Measurements from ENCODE around the gene ATAD3A.
"Not testable (repeated sequence)": the region's sequence is repeated elsewhere in the genome, so short reads cannot be mapped to it uniquely, and the experiment has no call there.

The ATAD3A gene

DNA sequence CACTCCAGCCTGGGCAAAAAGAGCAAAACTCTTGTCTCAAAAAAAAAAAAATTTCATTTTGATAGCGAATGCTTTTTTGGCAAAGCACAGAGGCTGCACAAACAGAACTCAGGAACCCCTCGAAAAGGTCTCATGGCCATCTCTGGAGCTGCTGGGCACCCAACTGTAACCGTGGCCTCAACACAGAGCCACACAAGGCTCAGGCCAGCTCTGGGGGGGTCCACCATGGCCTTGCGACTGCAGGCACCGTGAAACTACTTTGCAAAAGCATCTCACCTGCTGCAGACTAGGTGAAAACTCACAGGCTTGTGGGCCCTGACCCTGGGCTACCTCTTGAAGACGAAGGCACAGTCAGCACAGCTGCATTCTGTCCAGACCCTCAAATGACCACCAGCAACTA, 44.5 kb downstream of the ATAD3A start:
- no peak for DNase-seq (ENCODE audit: low read depth)

DNA sequence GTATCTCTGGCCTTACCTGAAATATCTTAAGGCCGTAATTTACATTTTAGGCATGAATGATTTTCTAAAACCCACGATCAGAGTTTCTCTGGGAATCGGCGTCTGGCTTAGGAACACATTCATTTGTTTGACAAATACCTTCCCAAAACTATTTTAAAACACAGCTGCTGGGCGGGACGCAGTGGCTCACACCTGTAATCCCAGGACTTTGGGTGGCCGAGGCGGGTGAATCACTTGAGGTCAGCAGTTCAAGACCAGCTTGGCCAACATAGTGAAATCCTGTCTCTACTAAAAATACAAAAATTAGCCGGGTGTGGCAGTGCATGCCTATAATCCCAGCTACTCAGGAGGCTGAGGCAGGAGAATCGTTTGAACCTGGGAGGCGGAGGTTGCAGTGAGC, 45.0 kb downstream of the ATAD3A start:
- DNase-seq (ENCODE audit: low read depth), result not testable (repeated sequence)

DNA sequence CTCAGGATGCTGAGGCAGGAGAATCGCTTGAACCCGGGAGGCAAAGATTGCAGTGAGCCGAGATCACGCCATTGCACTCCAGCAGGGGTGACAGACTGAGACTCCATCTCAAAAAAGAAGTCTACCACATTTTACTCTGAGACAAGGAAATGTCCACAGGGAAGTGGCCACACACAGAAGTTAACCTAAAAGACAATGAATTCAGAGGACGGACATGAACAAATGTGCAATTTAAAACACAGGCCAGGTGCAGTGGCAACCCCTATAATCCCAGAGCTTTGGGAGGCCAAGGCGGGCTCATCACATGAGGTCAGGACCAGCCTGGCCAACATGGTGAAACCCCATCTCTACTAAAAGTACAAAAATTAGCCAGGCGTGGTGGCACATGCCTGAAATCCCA, 45.7 kb downstream of the ATAD3A start:
- not testable (repeated sequence) for DNase-seq (ENCODE audit: low read depth)

DNA sequence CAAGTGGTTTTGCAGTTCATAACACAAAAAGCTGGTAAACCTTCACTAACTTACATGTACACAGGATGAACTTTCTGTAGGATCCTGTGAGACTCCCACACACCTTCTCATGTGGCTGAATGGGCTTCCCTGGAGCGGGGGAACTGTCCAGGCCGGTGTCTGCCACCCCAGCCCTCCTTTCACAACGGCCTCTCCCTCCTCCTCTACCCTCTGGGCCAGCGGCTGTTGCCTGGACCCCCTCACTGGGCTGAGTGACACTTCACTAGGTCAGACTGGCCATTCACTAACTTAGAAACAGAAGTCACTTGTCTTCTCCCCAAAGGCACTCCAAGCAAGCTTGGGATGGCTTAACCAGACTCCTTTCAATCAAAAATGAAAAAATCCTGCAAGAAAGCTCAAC, 46.6 kb downstream of the ATAD3A start:
- no peak for DNase-seq (ENCODE audit: low read depth)

DNA sequence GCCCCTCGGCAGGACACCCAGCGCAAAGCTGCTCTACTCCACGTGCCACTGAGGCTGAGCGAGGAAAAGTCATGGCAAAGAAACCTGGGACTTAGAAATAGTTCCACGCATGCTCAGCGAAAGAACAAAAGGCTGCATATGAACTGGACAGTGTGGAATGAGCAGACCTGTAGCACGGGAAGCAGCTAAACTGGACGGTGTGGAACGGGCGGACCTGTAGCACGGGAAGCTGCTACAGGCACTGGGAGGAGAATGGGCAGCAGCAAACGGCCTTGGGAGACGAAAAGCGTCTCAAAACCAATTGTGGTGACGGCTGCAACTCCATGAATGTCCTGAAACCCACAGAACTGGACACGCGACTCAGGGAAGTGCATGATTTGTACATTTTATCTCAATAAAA, 47.1 kb downstream of the ATAD3A start:
- DNase-seq (ENCODE audit: low read depth), result no peak

DNA sequence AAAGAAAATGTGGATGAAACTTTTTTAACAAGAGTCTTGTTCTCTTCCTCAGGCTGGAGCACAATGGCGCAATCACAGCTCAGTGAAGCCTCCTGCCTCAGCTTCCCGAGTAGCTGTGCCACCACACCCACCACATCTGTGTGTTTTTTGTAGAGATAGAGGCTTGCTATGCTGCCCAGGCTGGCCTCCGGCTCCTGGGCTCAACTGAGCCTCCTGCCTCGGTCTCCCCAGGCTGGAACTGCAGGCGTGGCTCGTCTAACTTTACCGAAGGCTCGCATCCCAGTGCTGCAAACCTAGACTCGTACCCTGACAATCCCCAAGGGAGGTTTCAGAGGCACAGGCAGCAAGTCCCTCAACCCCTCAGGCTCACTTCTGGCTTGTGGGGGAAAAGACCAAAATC, 48.2 kb downstream of the ATAD3A start:
- no peak for DNase-seq (ENCODE audit: low read depth)

DNA sequence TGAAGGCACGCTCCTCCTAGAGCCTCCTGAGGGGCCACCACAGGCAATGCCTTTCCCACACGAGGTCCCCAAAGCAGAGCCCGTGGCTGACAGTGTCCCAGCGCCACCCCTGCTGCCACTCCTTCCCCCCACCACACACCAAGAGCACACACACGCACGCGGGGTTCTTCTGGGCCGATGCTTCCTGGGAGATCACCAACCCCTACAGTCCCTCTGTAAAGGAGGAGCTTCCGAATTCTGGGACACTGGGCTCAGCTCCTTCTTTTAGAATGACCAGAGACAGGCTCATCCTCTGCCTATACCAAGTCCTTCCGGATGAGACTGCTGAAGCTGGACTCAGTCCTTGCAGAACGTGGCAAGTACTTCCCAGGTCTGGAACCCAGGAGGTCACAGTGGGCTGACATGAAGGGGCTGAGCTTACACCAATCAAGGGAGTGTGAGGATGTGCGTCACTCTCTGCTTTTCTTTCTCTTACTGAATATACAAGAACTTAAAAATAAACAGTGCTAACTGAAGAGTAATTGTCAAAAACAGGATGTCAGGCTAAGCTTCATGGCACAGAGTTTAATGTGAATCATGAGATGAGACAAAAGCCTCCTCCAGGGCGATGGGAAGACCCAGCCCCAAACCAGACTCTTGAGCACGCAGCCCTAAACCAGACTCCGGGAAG, 50.0 kb downstream of the ATAD3A start:
- DNase-seq (ENCODE audit: low read depth), result no peak

DNA sequence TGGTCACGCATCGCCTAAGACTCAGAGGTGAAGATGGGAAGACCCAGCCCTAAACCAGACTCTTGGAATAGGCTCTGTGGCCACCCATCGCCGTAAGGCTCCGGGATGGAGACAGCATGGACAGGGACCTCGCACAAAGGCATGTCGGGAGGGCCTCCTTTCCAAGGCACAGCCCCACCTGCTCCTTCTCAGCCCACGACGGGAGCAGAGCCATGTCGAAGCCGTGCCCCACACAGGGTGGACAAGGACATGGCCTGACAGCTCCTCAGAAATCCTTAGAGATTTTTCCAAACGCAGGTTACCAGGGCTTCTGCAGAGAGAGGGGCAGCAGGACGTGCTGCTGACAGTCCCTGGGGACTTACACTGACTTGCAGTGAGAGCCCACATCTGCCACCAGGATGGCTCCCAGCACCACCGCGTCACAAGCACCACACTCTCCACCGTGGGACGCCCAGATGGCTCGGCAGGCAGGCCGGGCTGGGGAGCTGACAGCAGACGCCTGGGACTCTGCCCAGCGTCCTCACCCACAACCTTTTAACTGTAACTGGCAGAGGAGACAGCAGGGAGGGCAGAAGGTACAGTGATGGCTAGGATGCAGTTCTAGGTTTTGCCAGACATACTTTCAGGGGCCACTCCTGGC, 50.7 kb downstream of the ATAD3A start:
- no peak for DNase-seq (ENCODE audit: low read depth)

DNA sequence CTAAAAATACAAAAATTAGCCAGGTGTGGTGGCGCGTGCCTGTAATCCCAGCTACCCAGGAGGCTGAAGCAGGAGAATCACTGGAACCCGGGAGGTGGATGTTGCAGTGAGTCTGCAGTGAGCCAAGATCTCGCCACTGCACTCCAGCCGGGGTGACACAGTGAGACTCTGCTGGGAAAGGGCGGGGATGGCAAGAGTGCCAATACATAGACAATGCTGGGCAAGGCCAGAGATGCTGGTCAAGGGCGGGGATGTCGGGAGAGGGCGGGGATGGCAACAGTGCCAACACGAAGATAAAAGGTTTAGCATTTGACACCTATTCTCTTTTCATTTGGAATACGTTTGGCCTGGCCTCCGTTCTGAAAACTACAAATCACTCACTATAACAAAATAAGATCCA, 51.7 kb downstream of the ATAD3A start:
- no peak for DNase-seq (ENCODE audit: low read depth)

DNA sequence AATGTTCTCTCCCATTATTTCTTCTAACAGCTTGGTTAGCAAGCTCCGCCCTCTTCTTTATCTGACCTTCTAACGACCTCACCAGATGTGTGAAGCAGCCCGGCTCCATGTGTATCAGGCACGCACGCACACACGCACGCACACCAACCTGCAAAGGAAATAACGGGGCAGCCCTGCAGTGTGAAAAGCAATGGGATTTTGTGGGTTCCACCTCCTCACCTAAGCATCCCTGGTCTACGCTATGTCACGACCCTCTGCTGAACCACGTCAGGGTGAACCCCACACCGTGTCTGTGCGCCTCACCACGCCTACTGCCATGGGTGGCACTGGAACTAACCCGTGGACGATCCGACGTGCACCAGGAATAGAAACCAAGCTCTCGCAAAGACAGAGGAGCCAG, 52.3 kb downstream of the ATAD3A start:
- DNase-seq (ENCODE audit: low read depth), result no peak

DNA sequence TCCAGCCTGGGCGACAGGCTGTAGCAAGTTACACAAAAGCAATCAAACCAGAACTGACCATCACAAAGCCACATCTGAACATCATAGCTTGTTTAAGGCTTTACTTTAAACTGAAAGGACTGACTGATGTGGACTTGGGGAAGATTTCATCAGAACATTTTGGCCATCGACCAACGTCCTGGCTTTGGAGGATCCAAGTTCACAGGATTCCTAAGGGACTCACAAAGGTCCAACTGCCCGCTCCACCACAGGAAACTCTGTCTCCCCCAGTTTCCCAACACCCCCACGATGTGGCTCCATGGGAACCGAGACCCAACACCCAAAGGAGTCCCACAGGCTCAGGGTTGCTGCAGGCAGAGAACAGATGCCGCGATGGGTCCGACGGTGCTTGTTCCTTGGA, 53.4 kb downstream of the ATAD3A start:
- DNase-seq (ENCODE audit: low read depth), result no peak

DNA sequence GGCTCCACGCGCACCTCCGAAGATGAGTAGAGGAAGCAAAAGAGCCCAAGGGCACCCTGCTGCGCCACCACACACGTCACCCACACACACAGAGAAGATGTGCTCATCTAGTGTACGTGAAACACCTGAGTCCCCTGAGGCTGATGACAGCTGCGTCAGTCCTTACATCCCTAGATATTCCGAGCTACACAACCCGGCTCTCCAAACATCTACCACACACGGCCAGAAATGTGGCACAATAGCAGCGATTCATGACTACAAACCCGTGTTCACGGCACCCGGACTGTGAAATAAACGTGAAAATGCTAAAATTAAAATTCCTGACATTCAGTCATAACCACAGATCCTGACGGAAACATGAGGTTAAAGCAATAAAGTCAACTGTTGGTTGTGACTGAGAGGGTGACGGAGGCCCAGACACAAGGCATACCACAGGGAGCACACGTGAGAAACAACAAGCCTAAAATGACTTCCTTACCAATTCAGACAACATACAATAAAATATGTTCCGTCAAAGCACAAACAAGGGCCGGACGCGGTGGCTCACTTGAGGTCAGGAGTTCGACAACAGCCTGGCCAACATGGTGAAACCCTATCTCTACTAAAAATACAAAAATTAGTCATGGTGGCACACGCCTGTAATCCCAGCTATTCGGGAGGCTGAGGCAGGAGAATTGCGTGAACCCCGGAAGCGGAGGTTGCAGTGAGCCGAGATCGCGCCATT, 55.4 kb downstream of the ATAD3A start:
- no peak for DNase-seq (ENCODE audit: low read depth)

DNA sequence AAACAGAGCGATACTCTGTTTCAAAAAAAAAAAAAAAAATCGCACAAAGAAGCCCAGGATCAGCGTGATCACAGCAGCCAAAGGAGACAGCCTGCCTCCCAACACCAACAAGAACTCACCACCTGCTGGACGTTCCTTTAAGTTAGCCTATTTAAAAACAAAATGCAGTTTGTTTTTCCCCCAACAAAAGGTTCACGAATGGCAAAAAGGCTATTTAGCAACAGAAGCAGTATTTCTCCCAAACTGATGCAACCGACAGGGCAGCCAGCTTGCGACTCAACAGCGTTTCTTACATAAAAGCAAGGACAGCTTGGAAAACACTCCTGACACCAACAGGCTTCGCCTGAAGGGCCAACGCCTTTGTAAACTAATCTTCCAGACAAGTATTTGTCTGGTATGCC, 55.9 kb downstream of the ATAD3A start:
- no peak for DNase-seq (ENCODE audit: low read depth)

DNA sequence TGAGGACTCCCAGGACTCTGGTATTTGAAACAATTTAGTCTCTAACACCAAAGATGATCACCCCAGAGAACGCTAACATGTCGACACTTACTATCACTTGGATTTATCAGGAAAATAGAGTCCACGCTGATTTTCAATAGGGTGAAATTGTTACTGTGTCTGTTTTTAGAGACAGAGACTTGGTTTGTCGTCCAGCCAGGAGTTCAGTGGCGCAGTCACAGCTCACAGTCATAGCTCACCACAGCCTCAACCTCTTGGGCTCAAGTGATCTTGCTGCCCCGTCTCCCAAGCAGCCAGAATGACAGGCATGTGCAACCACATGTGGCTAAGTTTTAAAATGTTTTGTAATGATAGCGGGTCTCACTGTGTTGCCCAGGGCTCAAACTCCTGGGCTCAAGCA, 57.4 kb downstream of the ATAD3A start:
- DNase-seq (ENCODE audit: low read depth), result no peak

DNA sequence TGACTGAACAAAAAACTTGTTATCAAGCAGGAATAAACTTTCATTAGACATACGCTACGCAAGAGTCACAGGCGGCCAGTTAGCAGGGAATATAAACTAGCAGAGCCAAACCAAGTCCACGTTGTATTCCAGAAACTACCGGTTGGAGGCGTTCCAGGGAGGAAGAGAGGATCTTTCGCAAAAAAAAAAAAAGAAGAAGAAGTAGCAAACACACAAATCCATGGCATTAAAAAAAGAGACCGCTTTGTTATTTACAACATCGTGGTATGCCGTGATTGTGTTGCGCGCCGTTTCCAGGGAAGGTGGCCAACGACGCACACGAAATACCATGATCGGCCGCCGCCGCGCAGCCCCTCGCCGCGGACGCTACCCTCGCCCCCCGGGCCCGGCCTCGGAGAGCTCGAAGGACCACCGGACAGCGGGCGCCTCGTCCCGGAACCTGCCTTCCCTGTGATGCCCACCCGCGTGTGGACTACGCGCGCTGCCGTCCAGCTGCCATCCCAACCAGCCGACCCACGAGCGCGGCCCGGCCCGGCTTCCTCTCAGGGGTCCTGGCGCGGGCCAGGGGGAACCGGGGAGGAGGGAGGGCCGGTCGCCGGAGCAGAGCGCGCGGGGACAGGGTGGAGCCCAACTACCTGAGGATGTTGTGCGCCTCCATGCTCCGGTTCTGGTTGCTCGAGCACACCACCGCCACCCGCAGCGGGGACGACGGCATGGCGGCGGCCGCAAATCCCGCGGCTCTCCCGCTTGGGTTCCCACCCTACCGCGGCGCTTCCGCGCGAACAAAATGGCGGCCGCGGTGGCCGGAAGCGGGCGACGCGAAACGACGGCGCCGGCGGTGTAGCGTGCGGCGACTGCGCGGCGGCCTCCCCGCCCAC, 62.1 kb downstream of the ATAD3A start:
- DNase-seq (ENCODE audit: low read depth), result peak; percentile 34

DNA sequence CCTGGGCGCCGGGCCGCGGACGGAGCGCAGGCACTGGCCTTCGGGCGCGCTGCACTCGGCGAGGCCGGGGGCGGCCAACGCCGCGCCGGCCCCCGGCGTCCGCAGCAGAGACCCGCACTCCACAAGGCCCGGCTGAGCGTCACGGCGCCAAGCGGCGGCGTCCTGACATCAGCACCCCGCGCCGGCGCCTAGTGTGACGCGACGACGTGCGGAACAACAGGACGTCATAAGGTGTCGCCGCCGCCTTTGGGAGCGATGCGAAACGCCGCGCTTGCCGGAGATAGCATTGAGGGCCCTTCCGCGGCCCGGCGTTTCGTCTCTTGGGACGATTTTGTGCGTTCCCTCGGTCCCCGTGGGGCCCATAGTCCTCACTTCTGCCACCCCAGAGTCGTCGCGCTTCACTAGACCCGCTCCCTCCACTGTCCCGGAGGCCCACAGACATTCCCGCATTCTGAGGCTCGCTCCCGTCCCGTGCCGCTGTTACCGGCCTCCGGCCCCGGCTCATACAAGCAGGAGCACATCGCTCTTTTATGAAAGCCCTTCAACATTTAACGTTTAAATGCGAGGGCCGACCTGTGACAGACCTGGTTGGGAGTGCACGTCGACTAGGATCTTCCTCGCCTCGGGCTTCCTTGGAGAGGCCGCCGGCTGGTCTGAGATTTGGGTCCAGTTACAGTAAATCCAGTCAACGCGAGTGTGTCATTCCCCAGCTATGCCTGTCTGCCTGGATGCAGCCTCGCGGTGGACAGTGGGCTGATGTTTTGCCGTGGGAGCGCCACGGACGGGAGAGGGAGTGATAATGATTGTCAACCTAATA, 63.0 kb downstream of the ATAD3A start, which contains the start of gene SSU72:
Gene SSU72, minus strand, starts transcription at position 143 of the 817 bp plus-strand sequence. CDS start 306 bp downstream, outside the sequence.
- DNase-seq (ENCODE audit: low read depth), result peak; percentile 85

DNA sequence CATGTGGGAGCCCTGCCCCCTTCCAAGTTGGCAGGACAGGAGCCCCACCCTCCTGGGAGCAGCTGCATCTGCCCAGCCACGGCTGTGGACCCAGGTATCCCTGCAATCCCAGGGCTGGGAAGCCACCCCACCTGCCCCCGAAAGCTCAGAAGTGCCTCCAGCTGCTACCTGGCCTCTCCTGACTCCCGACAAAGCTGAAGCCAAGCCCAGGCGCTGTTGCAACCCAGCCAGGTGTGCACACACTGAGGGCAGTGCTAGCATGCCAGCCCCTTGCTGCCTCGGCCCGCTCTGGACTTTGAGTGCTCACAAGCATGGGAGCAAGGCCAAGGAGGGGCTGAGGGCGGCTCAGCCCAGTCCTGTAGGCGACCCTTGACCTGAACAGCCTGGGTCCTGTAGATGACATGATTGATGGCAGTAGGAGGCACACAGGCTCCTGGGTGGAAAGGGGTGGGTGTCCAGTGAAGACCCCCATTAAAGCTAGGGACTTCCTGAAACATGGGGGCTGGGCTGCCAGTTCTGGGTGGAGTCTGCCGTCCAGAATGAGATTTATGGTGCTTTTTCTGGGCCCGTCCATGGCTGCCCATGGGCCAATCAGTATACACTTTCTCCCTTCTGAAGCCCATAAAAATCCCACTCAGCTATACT, 65.5 kb downstream of the ATAD3A start:
- DNase-seq (ENCODE audit: low read depth), result no peak

DNA sequence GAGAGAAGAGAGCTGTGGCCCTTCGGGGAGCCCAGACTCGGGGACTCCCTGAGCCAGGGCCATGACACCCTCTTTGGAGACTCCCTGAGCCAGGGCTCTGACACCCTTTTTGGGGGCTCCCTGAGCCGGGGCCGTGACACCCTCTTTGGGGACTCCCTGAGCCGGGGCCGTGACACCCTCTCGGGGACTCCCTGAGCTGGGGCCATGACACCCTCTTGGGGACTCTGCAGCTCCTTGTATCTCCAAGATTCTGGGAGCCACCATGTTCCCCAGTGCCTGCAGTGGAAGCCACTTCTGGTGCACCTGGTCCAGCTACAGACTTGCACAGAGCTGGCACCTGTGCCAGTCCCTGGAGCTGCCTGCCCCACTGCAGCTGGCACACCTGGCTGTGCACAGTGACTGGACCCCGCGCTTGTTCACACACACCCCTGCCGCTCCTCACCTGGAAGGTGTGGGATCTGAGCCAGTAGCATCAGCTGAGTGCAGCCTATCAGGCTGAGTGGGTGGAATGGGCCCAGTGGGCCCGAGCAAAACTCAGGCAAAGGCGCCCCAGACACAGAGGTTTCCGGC, 66.5 kb downstream of the ATAD3A start:
- no peak for DNase-seq (ENCODE audit: low read depth)

DNA sequence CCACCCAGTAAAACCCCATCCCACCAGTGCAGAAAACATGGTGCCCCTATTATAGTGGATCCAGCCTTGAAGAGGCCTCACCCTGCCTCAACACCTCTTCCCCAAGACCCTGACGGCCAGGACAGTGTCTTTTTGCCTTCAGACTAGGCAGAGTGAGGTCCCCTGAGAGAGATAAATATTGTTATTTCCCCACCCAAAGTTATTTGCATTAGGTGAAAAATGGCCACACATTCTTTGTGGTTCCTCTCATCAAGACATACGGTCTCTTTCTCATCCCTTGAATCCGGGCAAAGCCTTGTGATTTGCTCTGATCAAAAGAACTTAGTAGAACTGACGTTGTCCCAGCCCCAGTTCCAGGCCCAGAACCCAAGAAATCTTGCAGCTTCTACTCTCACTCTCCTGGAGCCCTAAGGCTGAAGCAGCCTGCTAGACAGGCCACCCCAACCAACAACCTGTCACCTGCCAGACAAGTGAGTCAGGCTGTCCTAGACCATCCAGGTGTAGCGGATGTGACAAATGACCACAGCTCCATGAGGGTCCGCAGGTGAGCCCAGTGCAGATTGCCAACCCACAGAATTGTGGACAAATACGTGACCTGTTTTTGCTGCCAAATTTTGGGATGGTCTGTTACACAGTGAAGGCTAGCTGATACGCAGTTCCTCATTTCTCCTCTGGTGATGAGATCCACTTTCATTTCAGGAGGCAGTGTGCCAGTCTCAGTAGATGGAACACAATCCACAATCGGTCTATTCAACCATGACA, 70.8 kb downstream of the ATAD3A start:
- DNase-seq (ENCODE audit: low read depth), result no peak
